CD4-positive, alpha-beta T cell treated with Interleukin-4 for 4 hours (primary cell): ENCODE measurements around the gene TUBB3.
"Not testable (repeated sequence)": the region's sequence is repeated elsewhere in the genome, so short reads cannot be mapped to it uniquely, and the experiment has no call there.

Experiments
- DNase-seq: peaks from one replicate; pipeline ENCODE4 v3.0.0-alpha.2; 2020

TUBB3 gene

GRCh38 chr16:89968074-89968473, 44.9 kb downstream of the TUBB3 start:
- not testable (repeated sequence) for DNase-seq

- DNase-seq, result no peak
These were observed 46.7 kb downstream of the TUBB3 start for GRCh38 chr16:89969741-89970410.

GRCh38 chr16:89971495-89972243, 48.5 kb downstream of the TUBB3 start:
- no peak for DNase-seq

- DNase-seq, result peak; percentile 89
These were observed 49.4 kb downstream of the TUBB3 start for GRCh38 chr16:89972244-89973234.

- no peak for DNase-seq
These were observed 50.1 kb downstream of the TUBB3 start for GRCh38 chr16:89973235-89973634.

GRCh38 chr16:89973654-89974335, 50.7 kb downstream of the TUBB3 start:
- no peak for DNase-seq

GRCh38 chr16:89974870-89975269, 51.7 kb downstream of the TUBB3 start:
- DNase-seq, result no peak

- no peak for DNase-seq
These were observed 58.3 kb downstream of the TUBB3 start for GRCh38 chr16:89981414-89981813.

GRCh38 chr16:89982318-89982717, 59.2 kb downstream of the TUBB3 start:
- DNase-seq, result no peak

- no peak for DNase-seq
These were observed 60.4 kb downstream of the TUBB3 start for GRCh38 chr16:89983536-89983935.

- DNase-seq, result no peak
These were observed 61.1 kb downstream of the TUBB3 start for GRCh38 chr16:89984216-89984615.

GRCh38 chr16:89985219-89985618, 62.1 kb downstream of the TUBB3 start:
- no peak for DNase-seq
